Measurements from ENCODE around the gene IFI30. TPM values are rescaled to one million over a fixed set of nuclear protein-coding genes. Genes with fewer than 3 reads are reported as not detected.

IFI30 gene
- 270 TPM for polyA plus RNA-seq
- long read RNA-seq, donor 1, transcript IFI30-201 (7 exons, 1,134 nt): major isoform, 152 of 163 reads
- long read RNA-seq, donor 1, partial matches to known transcripts: 11 of 163 reads
- long read RNA-seq, donor 1, other reads (novel, unspliced or antisense): 0 of 163 reads
- long read RNA-seq, donor 2, transcript IFI30-201 (7 exons, 1,134 nt): major isoform, 356 of 362 reads
- long read RNA-seq, donor 2, partial matches to known transcripts: 6 of 362 reads
- long read RNA-seq, donor 2, other reads (novel, unspliced or antisense): 0 of 362 reads
- long read RNA-seq, donor 3: 0 reads
- long read RNA-seq, donor 4, transcript IFI30-201 (7 exons, 1,134 nt): major isoform, 42 of 42 reads
- long read RNA-seq, donor 4, partial matches to known transcripts: 0 of 42 reads
- long read RNA-seq, donor 4, other reads (novel, unspliced or antisense): 0 of 42 reads
- long read RNA-seq, donor 5, transcript IFI30-201 (7 exons, 1,134 nt): major isoform, 45 of 45 reads
- long read RNA-seq, donor 5, partial matches to known transcripts: 0 of 45 reads
- long read RNA-seq, donor 5, other reads (novel, unspliced or antisense): 0 of 45 reads
- long read RNA-seq, donor 6, transcript IFI30-201 (7 exons, 1,134 nt): major isoform, 243 of 243 reads
- long read RNA-seq, donor 6, partial matches to known transcripts: 0 of 243 reads
- long read RNA-seq, donor 6, other reads (novel, unspliced or antisense): 0 of 243 reads
- long read RNA-seq, donor 7, transcript IFI30-201 (7 exons, 1,134 nt): major isoform, 39 of 39 reads
- long read RNA-seq, donor 7, partial matches to known transcripts: 0 of 39 reads
- long read RNA-seq, donor 7, other reads (novel, unspliced or antisense): 0 of 39 reads
- long read RNA-seq, donor 8, transcript IFI30-201 (7 exons, 1,134 nt): major isoform, 438 of 438 reads
- long read RNA-seq, donor 8, partial matches to known transcripts: 0 of 438 reads
- long read RNA-seq, donor 8, other reads (novel, unspliced or antisense): 0 of 438 reads
- long read RNA-seq, donor 9, transcript IFI30-201 (7 exons, 1,134 nt): major isoform, 315 of 322 reads
- long read RNA-seq, donor 9, partial matches to known transcripts: 7 of 322 reads
- long read RNA-seq, donor 9, other reads (novel, unspliced or antisense): 0 of 322 reads
- long read RNA-seq, donor 10, transcript IFI30-201 (7 exons, 1,134 nt): major isoform, 249 of 259 reads
- long read RNA-seq, donor 10, partial matches to known transcripts: 10 of 259 reads
- long read RNA-seq, donor 10, other reads (novel, unspliced or antisense): 0 of 259 reads
- long read RNA-seq, donor 11, transcript IFI30-201 (7 exons, 1,134 nt): major isoform, 262 of 262 reads
- long read RNA-seq, donor 11, partial matches to known transcripts: 0 of 262 reads
- long read RNA-seq, donor 11, other reads (novel, unspliced or antisense): 0 of 262 reads

DNA sequence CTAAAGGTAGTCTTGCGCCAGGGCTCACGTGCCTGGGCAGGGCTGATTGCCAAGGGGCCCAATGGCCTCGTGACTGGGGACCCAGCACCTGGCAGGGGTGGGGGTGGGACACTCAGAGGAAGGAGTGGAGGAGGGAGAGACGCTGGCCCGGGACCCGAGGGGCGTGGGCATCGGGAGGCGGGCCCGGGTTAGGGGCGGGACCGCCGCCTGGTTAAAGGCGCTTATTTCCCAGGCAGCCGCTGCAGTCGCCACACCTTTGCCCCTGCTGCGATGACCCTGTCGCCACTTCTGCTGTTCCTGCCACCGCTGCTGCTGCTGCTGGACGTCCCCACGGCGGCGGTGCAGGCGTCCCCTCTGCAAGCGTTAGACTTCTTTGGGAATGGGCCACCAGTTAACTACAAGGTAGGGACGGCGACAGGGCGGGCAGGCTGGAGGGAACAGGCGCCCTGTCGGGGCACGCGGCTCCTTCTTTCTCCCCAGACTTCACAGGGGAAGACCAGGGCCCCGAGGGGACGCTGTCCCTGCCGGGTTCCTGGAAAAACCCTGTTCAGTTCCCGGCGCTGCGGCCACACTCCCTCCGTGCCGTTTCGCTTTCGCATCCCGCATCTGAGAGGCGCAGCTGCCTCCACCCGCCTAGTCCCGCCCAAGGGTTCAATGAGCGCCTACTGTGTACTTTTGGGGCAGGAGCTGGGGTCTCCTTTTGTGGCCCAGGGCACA lies at the start of gene IFI30:
IFI30 (plus strand) TSS at position 242 of the 717 bp plus-strand sequence; CDS start at position 271, 29 bp downstream.
- peaks cover 2% of the 10 kb centered on the region for H3K9me3 ChIP-seq (ENCODE audit: control insufficient read depth, low read depth, low read length)
- WGBS (ENCODE audit: insufficient coverage, low lambda C conversion rate): no CpG with 5 or more reads among the region's 47 CpGs
- peaks cover 52% of the 10 kb centered on the region for H3K36me3 ChIP-seq (ENCODE audit: control insufficient read depth, insufficient read depth, low read length)
- H3K4me1 ChIP-seq (ENCODE audit: control insufficient read depth, insufficient read depth, low read length): peaks cover 23% of the 10 kb centered on the region
- H3K4me3 ChIP-seq (ENCODE audit: low read length): peak within 1 kb of the TSS; percentile 73
- DNase-seq: peak; percentile 96 to 98
- H3K27me3 ChIP-seq (ENCODE audit: control insufficient read depth, insufficient read depth, low read length): peaks cover 4% of the 10 kb centered on the region
- peak within 1 kb of the TSS; percentile 79 for H3K27ac ChIP-seq (ENCODE audit: low read length)

- H3K27me3 ChIP-seq (ENCODE audit: control insufficient read depth, insufficient read depth, low read length): no peaks in the 10 kb centered on the region
- H3K36me3 ChIP-seq (ENCODE audit: control insufficient read depth, insufficient read depth, low read length): peaks cover 59% of the 10 kb centered on the region
- peaks cover 6% of the 10 kb centered on the region for H3K4me1 ChIP-seq (ENCODE audit: control insufficient read depth, insufficient read depth, low read length)
- no peaks in the 10 kb centered on the region for H3K9me3 ChIP-seq (ENCODE audit: control insufficient read depth, low read depth, low read length)
- no peak overlapping the region for H3K27ac ChIP-seq (ENCODE audit: low read length)
- no peak for DNase-seq
- no CpG with 5 or more reads among the region's 26 CpGs for WGBS (ENCODE audit: insufficient coverage, low lambda C conversion rate)
- no peak overlapping the region for H3K4me3 ChIP-seq (ENCODE audit: low read length)
Measured at GRCh38 chr19:18123819-18124218, 49.8 kb upstream of the IFI30 start.

GRCh38 chr19:18126097-18126496 lies 47.5 kb upstream of the IFI30 start:
- no peak for DNase-seq
- Histone ChIP-seq H3K4me3 (ENCODE audit: low read length) (no peak overlapping the region), H3K4me1 (ENCODE audit: control insufficient read depth, insufficient read depth, low read length) (no peaks in the 10 kb centered on the region), H3K36me3 (ENCODE audit: control insufficient read depth, insufficient read depth, low read length) (peaks cover 75% of the 10 kb centered on the region), H3K9me3 (ENCODE audit: control insufficient read depth, low read depth, low read length) (no peaks in the 10 kb centered on the region), H3K27me3 (ENCODE audit: control insufficient read depth, insufficient read depth, low read length) (no peaks in the 10 kb centered on the region), H3K27ac (ENCODE audit: low read length) (no peak overlapping the region)
- no CpG with 5 or more reads among the region's 2 CpGs for WGBS (ENCODE audit: insufficient coverage, low lambda C conversion rate)

GRCh38 chr19:18128044-18128443 lies 45.6 kb upstream of the IFI30 start:
- no CpG with 5 or more reads among the region's 3 CpGs for WGBS (ENCODE audit: insufficient coverage, low lambda C conversion rate)
- H3K27me3 ChIP-seq (ENCODE audit: control insufficient read depth, insufficient read depth, low read length): no peaks in the 10 kb centered on the region
- no peak for DNase-seq
- no peaks in the 10 kb centered on the region for H3K9me3 ChIP-seq (ENCODE audit: control insufficient read depth, low read depth, low read length)
- no peak overlapping the region for H3K27ac ChIP-seq (ENCODE audit: low read length)
- no peak overlapping the region for H3K4me3 ChIP-seq (ENCODE audit: low read length)
- no peaks in the 10 kb centered on the region for H3K4me1 ChIP-seq (ENCODE audit: control insufficient read depth, insufficient read depth, low read length)
- peaks cover 70% of the 10 kb centered on the region for H3K36me3 ChIP-seq (ENCODE audit: control insufficient read depth, insufficient read depth, low read length)

DNA sequence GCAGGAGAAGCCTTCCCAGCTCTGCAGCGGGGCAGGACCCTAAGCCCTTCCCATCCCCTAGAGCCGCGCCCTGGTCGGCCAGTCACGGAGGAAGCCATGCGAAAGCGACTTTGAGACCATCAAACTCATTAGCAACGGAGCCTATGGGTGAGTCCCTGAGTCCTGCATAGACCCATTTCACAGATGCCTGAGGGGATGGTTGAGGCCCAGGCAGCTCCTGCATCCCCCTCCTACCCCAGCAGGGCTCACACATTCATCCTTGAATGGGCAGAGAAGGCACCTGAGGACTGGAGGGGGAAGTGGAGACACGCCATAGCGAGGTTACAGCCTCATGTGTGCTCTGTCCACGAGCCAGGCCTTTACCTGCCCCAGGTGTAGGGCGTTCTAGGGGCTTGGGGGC lies 44.8 kb upstream of the IFI30 start:
- DNase-seq: no peak
- H3K27me3 ChIP-seq (ENCODE audit: control insufficient read depth, insufficient read depth, low read length): no peaks in the 10 kb centered on the region
- no peaks in the 10 kb centered on the region for H3K9me3 ChIP-seq (ENCODE audit: control insufficient read depth, low read depth, low read length)
- peaks cover 67% of the 10 kb centered on the region for H3K36me3 ChIP-seq (ENCODE audit: control insufficient read depth, insufficient read depth, low read length)
- no peaks in the 10 kb centered on the region for H3K4me1 ChIP-seq (ENCODE audit: control insufficient read depth, insufficient read depth, low read length)
- H3K4me3 ChIP-seq (ENCODE audit: low read length): no peak overlapping the region
- no peak overlapping the region for H3K27ac ChIP-seq (ENCODE audit: low read length)
- no CpG with 5 or more reads among the region's 12 CpGs for WGBS (ENCODE audit: insufficient coverage, low lambda C conversion rate)

DNA sequence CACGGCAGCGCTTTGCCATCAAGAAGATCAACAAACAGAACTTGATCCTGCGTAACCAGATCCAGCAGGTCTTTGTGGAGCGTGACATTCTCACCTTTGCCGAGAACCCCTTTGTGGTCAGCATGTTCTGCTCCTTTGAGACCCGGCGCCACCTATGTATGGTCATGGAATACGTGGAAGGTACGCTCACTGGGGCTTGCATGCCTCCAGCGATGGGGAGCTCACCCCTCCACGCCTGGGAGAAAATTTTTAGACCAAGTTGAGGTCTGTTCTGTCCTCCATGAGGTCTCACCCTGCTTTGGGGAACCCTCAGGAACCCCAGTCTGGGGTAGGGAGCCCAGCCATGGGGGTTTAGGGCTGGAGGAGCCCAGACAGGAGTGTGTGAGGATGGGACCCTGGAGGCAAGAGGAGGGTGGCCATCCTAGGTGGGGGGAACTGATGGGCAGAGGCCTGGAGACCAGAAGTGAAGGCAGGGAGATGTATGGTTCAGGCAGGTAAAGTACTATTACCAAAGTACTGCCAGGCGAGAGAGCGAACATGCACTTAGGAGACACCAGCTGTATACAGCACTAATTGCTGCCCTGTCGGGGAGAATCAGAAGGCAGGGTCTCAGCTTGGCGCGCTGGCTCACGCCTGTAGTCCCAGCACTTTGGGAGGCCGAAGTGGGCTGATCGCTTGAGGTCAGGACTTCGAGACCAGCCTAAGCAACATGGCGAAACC lies 42.9 kb upstream of the IFI30 start:
- peaks cover 4% of the 10 kb centered on the region for H3K4me1 ChIP-seq (ENCODE audit: control insufficient read depth, insufficient read depth, low read length)
- no CpG with 5 or more reads among the region's 21 CpGs for WGBS (ENCODE audit: insufficient coverage, low lambda C conversion rate)
- H3K27me3 ChIP-seq (ENCODE audit: control insufficient read depth, insufficient read depth, low read length): no peaks in the 10 kb centered on the region
- H3K9me3 ChIP-seq (ENCODE audit: control insufficient read depth, low read depth, low read length): peaks cover 3% of the 10 kb centered on the region
- H3K27ac ChIP-seq (ENCODE audit: low read length): no peak overlapping the region
- H3K36me3 ChIP-seq (ENCODE audit: control insufficient read depth, insufficient read depth, low read length): peaks cover 69% of the 10 kb centered on the region
- DNase-seq: no peak
- H3K4me3 ChIP-seq (ENCODE audit: low read length): no peak overlapping the region

- no peak for DNase-seq
- H3K4me3 ChIP-seq (ENCODE audit: low read length): no peak overlapping the region
- peaks cover 3% of the 10 kb centered on the region for H3K9me3 ChIP-seq (ENCODE audit: control insufficient read depth, low read depth, low read length)
- peaks cover 65% of the 10 kb centered on the region for H3K36me3 ChIP-seq (ENCODE audit: control insufficient read depth, insufficient read depth, low read length)
- peaks cover 14% of the 10 kb centered on the region for H3K4me1 ChIP-seq (ENCODE audit: control insufficient read depth, insufficient read depth, low read length)
- WGBS (ENCODE audit: insufficient coverage, low lambda C conversion rate): no CpG with 5 or more reads among the region's 31 CpGs
- H3K27ac ChIP-seq (ENCODE audit: low read length): no peak overlapping the region
- no peaks in the 10 kb centered on the region for H3K27me3 ChIP-seq (ENCODE audit: control insufficient read depth, insufficient read depth, low read length)
Measured at GRCh38 chr19:18131841-18132596, 41.6 kb upstream of the IFI30 start.

- peaks cover 15% of the 10 kb centered on the region for H3K4me1 ChIP-seq (ENCODE audit: control insufficient read depth, insufficient read depth, low read length)
- H3K27me3 ChIP-seq (ENCODE audit: control insufficient read depth, insufficient read depth, low read length): no peaks in the 10 kb centered on the region
- 100% methylated on average over 2 of the region's 18 CpGs for WGBS (ENCODE audit: insufficient coverage, low lambda C conversion rate)
- H3K9me3 ChIP-seq (ENCODE audit: control insufficient read depth, low read depth, low read length): peaks cover 3% of the 10 kb centered on the region
- H3K36me3 ChIP-seq (ENCODE audit: control insufficient read depth, insufficient read depth, low read length): peaks cover 55% of the 10 kb centered on the region
- DNase-seq: peak; percentile 98 to 99
- H3K4me3 ChIP-seq (ENCODE audit: low read length): no peak overlapping the region
- peak overlapping the region; percentile 84 for H3K27ac ChIP-seq (ENCODE audit: low read length)
Measured at GRCh38 chr19:18135712-18136584, 37.7 kb upstream of the IFI30 start.
